ENCODE results near the gene OVCH1.

The OVCH1 gene

GRCh38 chr12:29519585-29520182 is 22.2 kb upstream of the OVCH1 start:
- TF ChIP-seq CTCF (IDR thresholded peaks at IDR 0.05; ENCODE audit: borderline replicate concordance, insufficient read depth, low read depth, low read length), result peak; percentile 16; the same call in 1 of the 2 replicates
- H3K4me3 ChIP-seq (ENCODE audit: low read depth, low read length), result no peak overlapping the region

GRCh38 chr12:29518407-29518806 is 20.9 kb upstream of the OVCH1 start:
- TF ChIP-seq CTCF (IDR thresholded peaks at IDR 0.05; ENCODE audit: borderline replicate concordance, insufficient read depth, low read depth, low read length), result no peak
- H3K4me3 ChIP-seq (ENCODE audit: low read depth, low read length), result no peak overlapping the region

- H3K4me3 ChIP-seq (ENCODE audit: low read depth, low read length), result no peak overlapping the region
Measured at GRCh38 chr12:29517264-29517663, 19.8 kb upstream of the OVCH1 start.

GRCh38 chr12:29516431-29516875 is 19.0 kb upstream of the OVCH1 start:
- no peak for TF ChIP-seq CTCF (IDR thresholded peaks at IDR 0.05; ENCODE audit: borderline replicate concordance, insufficient read depth, low read depth, low read length)
- H3K4me3 ChIP-seq (ENCODE audit: low read depth, low read length), result no peak overlapping the region

More at GRCh38 chr12:29517264-29517663, 19.8 kb upstream of the OVCH1 start:
- TF ChIP-seq CTCF (IDR thresholded peaks at IDR 0.05; ENCODE audit: borderline replicate concordance, insufficient read depth, low read depth, low read length), result no peak

GRCh38 chr12:29510591-29511185 is 13.2 kb upstream of the OVCH1 start:
- H3K4me3 ChIP-seq (ENCODE audit: low read depth, low read length), result no peak overlapping the region
- TF ChIP-seq CTCF (IDR thresholded peaks at IDR 0.05; ENCODE audit: borderline replicate concordance, insufficient read depth, low read depth, low read length), result no peak

GRCh38 chr12:29509503-29509902 is 12.0 kb upstream of the OVCH1 start:
- no peak for TF ChIP-seq CTCF (IDR thresholded peaks at IDR 0.05; ENCODE audit: borderline replicate concordance, insufficient read depth, low read depth, low read length)
- H3K4me3 ChIP-seq (ENCODE audit: low read depth, low read length), result no peak overlapping the region

GRCh38 chr12:29508949-29509348 is 11.5 kb upstream of the OVCH1 start:
- no peak for TF ChIP-seq CTCF (IDR thresholded peaks at IDR 0.05; ENCODE audit: borderline replicate concordance, insufficient read depth, low read depth, low read length)
- H3K4me3 ChIP-seq (ENCODE audit: low read depth, low read length), result no peak overlapping the region
